Activated CD8-positive, alpha-beta memory T cell treated with anti-CD3 and anti-CD28 coated beads for 24 hours (primary cell): ENCODE results near the gene TDRD7.

Experiments
- DNase-seq: peaks from one replicate; pipeline ENCODE4 v3.0.0-alpha.2; 2020

The TDRD7 gene

GRCh38 chr9:97387504-97387886, 24.4 kb upstream of the TDRD7 start:
- no peak for DNase-seq

- no peak for DNase-seq
Observed at GRCh38 chr9:97387936-97388684, 23.8 kb upstream of the TDRD7 start.

GRCh38 chr9:97388721-97389238, 23.1 kb upstream of the TDRD7 start:
- DNase-seq: peak; percentile 63

GRCh38 chr9:97389249-97389648, 22.6 kb upstream of the TDRD7 start:
- no peak for DNase-seq

- no peak for DNase-seq
Observed at GRCh38 chr9:97390791-97391406, 21.0 kb upstream of the TDRD7 start.

GRCh38 chr9:97394881-97395280, 17.0 kb upstream of the TDRD7 start:
- no peak for DNase-seq

GRCh38 chr9:97395745-97396144, 16.2 kb upstream of the TDRD7 start:
- DNase-seq: no peak

- no peak for DNase-seq
Observed at GRCh38 chr9:97396256-97396655, 15.6 kb upstream of the TDRD7 start.

GRCh38 chr9:97397220-97397619, 14.7 kb upstream of the TDRD7 start:
- DNase-seq: no peak

GRCh38 chr9:97398999-97399758, 12.7 kb upstream of the TDRD7 start:
- DNase-seq: peak; percentile 86

GRCh38 chr9:97403746-97404316, 8.1 kb upstream of the TDRD7 start:
- DNase-seq: no peak

- no peak for DNase-seq
Observed at GRCh38 chr9:97405551-97405950, 6.3 kb upstream of the TDRD7 start.

GRCh38 chr9:97406620-97407177, 5.2 kb upstream of the TDRD7 start:
- DNase-seq: no peak

GRCh38 chr9:97408562-97408961, 3.3 kb upstream of the TDRD7 start:
- no peak for DNase-seq

GRCh38 chr9:97411440-97411788, 482 bp upstream of the TDRD7 start:
- no peak for DNase-seq

- no peak for DNase-seq
Observed at GRCh38 chr9:97412626-97413385, 910 bp downstream of the TDRD7 start.

GRCh38 chr9:97413462-97413861, 1.6 kb downstream of the TDRD7 start:
- no peak for DNase-seq

- no peak for DNase-seq
Observed at GRCh38 chr9:97415146-97415545, 3.2 kb downstream of the TDRD7 start.

- no peak for DNase-seq
Observed at GRCh38 chr9:97418880-97419279, 7.0 kb downstream of the TDRD7 start.

- no peak for DNase-seq
Observed at GRCh38 chr9:97419309-97419867, 7.5 kb downstream of the TDRD7 start.

- DNase-seq: no peak
Observed at GRCh38 chr9:97425336-97425972, 13.6 kb downstream of the TDRD7 start.

- no peak for DNase-seq
Observed at GRCh38 chr9:97425973-97426336, 14.1 kb downstream of the TDRD7 start.
